Mucosa of descending colon (tissue), 3 donors: ENCODE results near the gene SLC9A3. TPM values are rescaled to one million over a fixed set of nuclear protein-coding genes. Genes with fewer than 3 reads are reported as not detected.

Source experiments
- ATAC-seq: fragments of 200-7000 bp; cut with Tn5 transposase; one replicate; pipeline ENCODE4 v1.9.1; 2020; ENCODE audit warnings: mild to moderate bottlenecking, moderate library complexity
- DNase-seq, 3 donors: peaks; one replicate each; pipeline ENCODE4 v3.0.0-alpha.2; 2020
- H3K36me3 ChIP-seq: fragments of 200-600 bp; one replicate; pipeline ENCODE4 v1.8.0; 2021; ENCODE audit warnings: low read depth, mild to moderate bottlenecking
- H3K4me1 ChIP-seq: fragments of 200-600 bp; one replicate; pipeline ENCODE4 v1.8.0; 2021; ENCODE audit warnings: low read depth, mild to moderate bottlenecking
- H3K4me3 ChIP-seq: fragments of 200-600 bp; one replicate; pipeline ENCODE4 v1.8.0; 2021; ENCODE audit warnings: mild to moderate bottlenecking
- H3K9me3 ChIP-seq: fragments of 200-600 bp; one replicate; pipeline ENCODE4 v1.8.0; 2021; ENCODE audit warnings: mild to moderate bottlenecking
- intact Hi-C, 2 donors: fragments of 100-400 bp; cut with DNase I in 1 of 2; cut with micrococcal nuclease in 1 of 2; formaldehyde crosslinking; loops; one replicate each; pipeline versions ENCODE4 v1.11.0 to v1.11.1; 2022; cut with DNase I, micrococcal nuclease
- total RNA-seq, 3 donors: library from RNA; stranded (reverse); fragmentation: NEBNext Ultra II Directional in 2 of 3; extraction: Animal tissue kit (Norgen Biotek cat#: 25700) in 2 of 3; gene quantifications; one replicate each; pipeline versions ENCODE4 v1.2.1 to v1.2.4, GENCODE V29; 2021 to 2023
- TF ChIP-seq, protein P1 (sequence below): fragments of 200-600 bp; IDR thresholded peaks from one replicate; pipeline ENCODE4 v1.8.0; 2022; ENCODE audit warnings: antibody characterized with exemption, mild to moderate bottlenecking
- donor health status: DM: no; HTN: no; CAD: no; lungs with moderate emphysema.
- donor health status: DM: no; HTN: no; CAD: no.
- donor health status: DM: no; HTN: yes; CAD: no.

The SLC9A3 gene
- total RNA-seq, 3 donors from 2014 or later = 29.2 to 272 (median 77.7) TPM

DNA sequence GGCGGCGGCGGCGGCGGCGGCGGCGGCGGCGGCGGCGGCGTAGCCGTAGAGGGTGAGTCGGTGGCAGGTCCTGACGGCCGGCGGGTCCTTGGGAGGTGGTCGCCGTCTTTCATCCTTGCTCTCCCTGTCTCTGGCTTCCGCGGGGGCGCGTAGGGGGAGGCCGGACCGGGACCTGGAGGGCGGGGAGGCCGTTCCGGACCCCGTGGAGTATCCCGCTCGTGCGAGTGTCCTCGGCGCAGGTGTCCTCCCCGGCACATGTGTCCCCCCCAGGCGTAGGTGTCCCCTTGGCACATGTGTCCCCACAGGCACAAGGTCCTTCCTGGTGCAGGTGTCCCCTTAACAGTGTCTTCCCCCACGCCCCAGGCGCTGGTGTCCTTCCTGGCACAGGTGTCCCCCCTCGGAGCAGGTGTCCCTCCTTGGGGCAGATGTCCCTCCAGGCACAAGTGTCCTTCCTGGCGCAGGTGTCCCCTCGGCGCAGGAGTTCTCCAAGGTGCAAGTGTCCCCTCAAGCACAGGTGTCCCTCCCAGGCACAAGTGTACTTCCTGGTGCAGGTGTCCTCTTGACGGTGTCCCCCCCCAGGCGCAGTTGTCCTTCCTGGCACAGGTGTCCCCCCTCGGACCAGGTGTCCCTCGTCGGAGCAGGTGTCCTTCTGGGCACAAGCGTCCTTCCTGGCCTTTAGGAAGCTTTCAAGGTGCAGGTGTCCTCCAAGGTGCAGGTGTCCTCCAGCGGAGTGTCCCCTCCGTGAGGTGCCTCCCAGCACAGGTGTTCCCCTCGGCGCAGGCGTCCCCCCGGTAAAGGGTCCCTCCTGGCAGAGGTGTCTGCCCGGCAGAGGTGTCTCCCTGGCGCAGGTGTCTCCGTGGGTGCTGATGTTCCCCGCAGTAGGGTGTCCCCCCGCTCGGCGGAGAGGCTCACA lies 80.8 kb downstream of the SLC9A3 start:
- intact Hi-C loops = no loop called here
- peaks cover 10% of the 10 kb centered on the region for H3K4me1 ChIP-seq
- H3K9me3 ChIP-seq = no peaks in the 10 kb centered on the region
- TF ChIP-seq, protein P1, sequence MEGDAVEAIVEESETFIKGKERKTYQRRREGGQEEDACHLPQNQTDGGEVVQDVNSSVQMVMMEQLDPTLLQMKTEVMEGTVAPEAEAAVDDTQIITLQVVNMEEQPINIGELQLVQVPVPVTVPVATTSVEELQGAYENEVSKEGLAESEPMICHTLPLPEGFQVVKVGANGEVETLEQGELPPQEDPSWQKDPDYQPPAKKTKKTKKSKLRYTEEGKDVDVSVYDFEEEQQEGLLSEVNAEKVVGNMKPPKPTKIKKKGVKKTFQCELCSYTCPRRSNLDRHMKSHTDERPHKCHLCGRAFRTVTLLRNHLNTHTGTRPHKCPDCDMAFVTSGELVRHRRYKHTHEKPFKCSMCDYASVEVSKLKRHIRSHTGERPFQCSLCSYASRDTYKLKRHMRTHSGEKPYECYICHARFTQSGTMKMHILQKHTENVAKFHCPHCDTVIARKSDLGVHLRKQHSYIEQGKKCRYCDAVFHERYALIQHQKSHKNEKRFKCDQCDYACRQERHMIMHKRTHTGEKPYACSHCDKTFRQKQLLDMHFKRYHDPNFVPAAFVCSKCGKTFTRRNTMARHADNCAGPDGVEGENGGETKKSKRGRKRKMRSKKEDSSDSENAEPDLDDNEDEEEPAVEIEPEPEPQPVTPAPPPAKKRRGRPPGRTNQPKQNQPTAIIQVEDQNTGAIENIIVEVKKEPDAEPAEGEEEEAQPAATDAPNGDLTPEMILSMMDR = no peak
- ATAC-seq (peak; percentile 53), DNase-seq (peak; percentile 32 to 67 (median 62))
- H3K36me3 ChIP-seq = peaks cover 10% of the 10 kb centered on the region
- H3K4me3 ChIP-seq = peak overlapping the region; percentile 87

DNA sequence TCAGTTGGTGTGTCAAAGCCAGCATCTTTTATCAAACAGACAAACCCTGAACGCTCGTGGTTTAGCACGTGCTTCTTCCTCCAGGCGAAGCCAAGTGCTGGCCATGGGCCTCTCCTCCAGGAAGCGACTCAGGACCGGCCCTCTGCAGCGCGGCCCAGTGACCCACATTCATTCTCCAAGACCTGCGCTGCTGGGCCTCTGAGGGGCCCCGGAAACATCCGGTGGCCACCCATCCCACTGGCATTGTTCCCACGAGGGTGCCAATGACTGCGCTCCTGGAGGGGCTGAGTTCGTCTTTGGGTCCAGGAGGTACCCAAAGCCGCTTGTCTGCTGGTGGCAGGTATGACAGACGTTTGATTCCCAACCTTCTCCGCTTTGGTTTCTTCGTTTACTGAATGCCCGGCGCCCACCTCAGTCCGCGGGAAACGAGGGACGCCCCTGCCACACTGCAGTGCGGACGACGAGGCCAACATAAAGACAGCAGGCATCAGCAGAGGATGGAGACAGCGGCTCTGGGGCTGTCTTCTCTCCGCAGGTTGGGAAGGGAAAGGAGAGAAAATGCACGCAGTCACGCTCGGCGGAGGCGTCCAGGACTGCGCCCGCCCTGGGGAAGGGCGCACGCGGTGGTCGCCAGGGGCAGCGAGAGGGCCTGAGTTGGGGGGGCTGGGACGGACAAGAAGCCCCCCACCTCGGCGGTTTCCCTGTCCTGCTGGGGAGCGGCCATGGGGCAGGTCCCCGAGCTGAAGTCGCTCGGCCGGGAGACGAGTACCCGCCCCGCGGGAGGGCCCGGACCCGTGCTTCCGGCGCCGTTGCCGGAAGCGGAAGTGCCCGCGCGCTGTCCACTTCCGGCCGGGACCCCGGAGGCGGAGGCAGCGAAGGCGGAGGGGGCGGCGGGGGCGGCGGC lies 81.7 kb downstream of the SLC9A3 start, which contains the start of gene EXOC3:
Gene EXOC3, plus strand, starts transcription at position 842 of the 904 bp plus-strand sequence. CDS start 3,030 bp downstream, outside the sequence.
- intact Hi-C loops = no loop called here
- ATAC-seq (peak; percentile 96), DNase-seq (peak; percentile 80 to 86 (median 86))
- TF ChIP-seq, protein P1 = no peak
- Histone ChIP-seq H3K4me1 (peaks cover 10% of the 10 kb centered on the region), H3K4me3 (peak within 1 kb of the TSS; percentile 87), H3K9me3 (no peaks in the 10 kb centered on the region), H3K36me3 (peaks cover 1% of the 10 kb centered on the region)

DNA sequence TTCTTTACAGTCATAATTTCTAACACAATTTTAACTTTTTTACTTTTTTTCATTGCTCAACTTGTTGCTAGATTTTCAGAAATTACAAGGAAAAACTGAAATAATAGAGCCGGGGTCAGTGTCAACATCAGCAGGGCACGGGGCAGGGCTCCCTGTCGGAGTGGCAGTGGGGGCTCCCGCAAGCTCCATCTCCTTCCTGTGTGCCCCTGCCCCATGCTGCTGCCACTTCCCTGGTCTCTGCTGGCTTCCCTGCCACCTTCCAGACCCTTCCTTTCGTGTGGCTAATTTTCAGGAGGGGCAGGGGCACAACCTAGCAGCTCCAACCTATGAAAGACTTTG lies 82.3 kb downstream of the SLC9A3 start:
- intact Hi-C loops = no loop called here
- ATAC-seq = no peak
- peak in 1 of 3 donors; percentile 34 for DNase-seq
- Histone ChIP-seq H3K4me1 (peaks cover 10% of the 10 kb centered on the region), H3K4me3 (no peak overlapping the region), H3K9me3 (no peaks in the 10 kb centered on the region), H3K36me3 (no peaks in the 10 kb centered on the region)
- TF ChIP-seq, protein P1 = no peak

DNA sequence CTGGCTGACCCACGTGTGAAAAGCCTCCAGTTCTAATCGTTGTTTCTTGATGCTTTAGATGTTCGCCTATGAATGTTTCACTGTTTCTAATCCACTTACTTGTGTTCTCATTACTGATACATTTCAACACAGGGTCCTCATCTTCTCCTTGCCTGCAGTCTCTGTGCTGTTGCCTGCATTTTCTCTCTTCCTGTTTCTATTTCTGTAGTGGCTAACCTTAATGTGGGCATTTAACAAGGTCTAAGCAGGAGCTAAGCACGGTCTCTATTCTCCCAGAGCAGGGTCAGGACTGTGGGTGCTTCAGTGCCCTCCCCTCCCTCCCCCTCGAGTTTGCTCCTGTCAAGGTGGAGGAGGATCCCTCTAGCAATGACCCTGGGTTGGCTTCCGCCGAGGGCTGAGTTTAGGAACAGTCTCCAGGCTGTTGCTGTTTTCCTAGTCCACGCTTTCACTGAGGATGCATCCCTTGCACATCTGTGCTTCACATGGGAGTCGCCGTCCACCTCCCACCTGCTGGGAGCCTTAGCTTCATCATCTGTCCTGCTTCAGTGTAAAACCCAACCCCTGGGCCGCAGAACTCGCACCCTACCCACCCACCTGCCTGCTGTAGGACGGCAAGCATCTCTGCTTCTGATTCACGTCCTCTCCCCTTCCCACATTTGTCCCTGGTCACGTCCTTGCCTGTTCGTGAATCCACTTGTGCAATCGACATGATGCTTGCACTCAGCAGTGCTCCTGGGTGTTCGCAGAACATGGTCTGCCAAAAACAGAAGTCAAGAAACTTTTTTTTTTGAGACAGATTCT lies 83.6 kb downstream of the SLC9A3 start:
- Histone ChIP-seq H3K36me3 (no peaks in the 10 kb centered on the region), H3K4me3 (no peak overlapping the region), H3K9me3 (no peaks in the 10 kb centered on the region), H3K4me1 (peaks cover 10% of the 10 kb centered on the region)
- TF ChIP-seq, protein P1 = no peak
- intact Hi-C loops = no loop called here
- DNase-seq (peak in 1 of 3 donors; percentile 34), ATAC-seq (no peak)

DNA sequence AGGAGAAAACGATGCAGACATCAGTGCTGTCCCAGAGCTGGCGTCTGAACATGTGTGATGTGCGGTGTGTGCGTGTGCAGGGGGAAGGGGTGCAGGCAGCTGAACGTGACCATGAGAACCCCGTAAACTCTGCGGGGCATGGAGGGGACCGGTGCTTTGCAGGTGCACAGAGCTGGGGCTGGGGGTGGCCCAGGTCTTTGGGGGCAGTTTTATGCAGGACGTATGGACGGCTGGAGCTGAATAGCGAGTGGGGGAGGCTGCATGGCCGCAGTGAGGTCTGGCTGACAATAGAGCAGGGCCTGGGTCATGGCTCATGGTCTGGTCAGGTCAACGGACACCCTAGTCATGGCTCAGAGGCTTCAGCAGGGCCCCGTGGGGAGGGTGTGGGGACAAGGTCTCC lies 84.6 kb downstream of the SLC9A3 start:
- DNase-seq = peak in 1 of 3 donors; percentile 32
- H3K4me3 ChIP-seq = no peak overlapping the region
- H3K4me1 ChIP-seq = peaks cover 10% of the 10 kb centered on the region
- ATAC-seq = no peak
- H3K9me3 ChIP-seq = no peaks in the 10 kb centered on the region
- TF ChIP-seq, protein P1 = no peak
- intact Hi-C loops = no loop called here
- no peaks in the 10 kb centered on the region for H3K36me3 ChIP-seq
